PC-3 (cell line): ENCODE data around the gene ACAP1. TPM values are rescaled to one million over a fixed set of nuclear protein-coding genes. Genes with fewer than 3 reads are reported as not detected.

Experiments used
- ATAC-seq: fragments of 200-7000 bp; cut with Tn5 transposase; 2 replicates; pipeline ENCODE4 v1.9.1; 2020; ENCODE audit warnings: mild to moderate bottlenecking, moderate library complexity
- BruUV-seq: library from RNA; stranded (reverse); fragments of 400-500 nt; replicated peaks from 2 replicates; lab custom pipeline; 2021; lab: Mats Ljungman, UMichigan
- CTCF ChIA-PET: fragments of 300-600 bp; sonication (Branson Sonifier 250); formaldehyde crosslinking; loops from one replicate; lab custom pipeline; 2022; ENCODE audit warnings: antibody characterized with exemption; lab: Charles Lee
- POLR2A ChIA-PET: fragments of 300-600 bp; sonication (Branson Sonifier 250); formaldehyde crosslinking; loops from one replicate; lab custom pipeline; 2022; ENCODE audit warnings: antibody characterized with exemption; ENCODE audit not compliant: unreplicated experiment; lab: Charles Lee
- DNase-seq: peaks from one replicate; pipeline ENCODE4 v3.0.0-alpha.2; 2015
- H2AFZ ChIP-seq: fragments of 300-600 bp; sonication (generic); 2 replicates; pipeline ENCODE4 v1.6.0; 2016; ENCODE audit warnings: antibody characterized with exemption, low read length
- H3F3A ChIP-seq: fragments of 300-600 bp; sonication (generic); one replicate; pipeline ENCODE4 v1.6.0; 2017; ENCODE audit warnings: antibody characterized with exemption, low read length, control low read depth, mild to moderate bottlenecking; ENCODE audit not compliant: unreplicated experiment
- H3K27ac ChIP-seq: fragments of 300-600 bp; sonication (generic); 2 replicates; pipeline ENCODE4 v1.5.1; 2016; ENCODE audit warnings: mild to moderate bottlenecking, low read length
- H3K27me3 ChIP-seq: fragments of 300-600 bp; sonication (generic); 2 replicates; pipeline ENCODE4 v1.6.1; 2016; ENCODE audit warnings: low read length, mixed read lengths
- H3K36me3 ChIP-seq: fragments of 300-600 bp; sonication (generic); 2 replicates; pipeline ENCODE4 v1.6.1; 2016; ENCODE audit warnings: low read depth, mixed run types, low read length, mixed read lengths
- H3K4me1 ChIP-seq: fragments of 300-600 bp; sonication (generic); 2 replicates; pipeline ENCODE4 v1.5.1; 2016; ENCODE audit warnings: low read length; ENCODE audit not compliant: insufficient read depth
- H3K4me2 ChIP-seq: fragments of 300-600 bp; sonication (generic); 2 replicates; pipeline ENCODE4 v1.6.0; 2016; ENCODE audit warnings: low read length
- H3K4me3 ChIP-seq: fragments of 300-600 bp; sonication (generic); 2 replicates; pipeline ENCODE4 v1.5.1; 2016; ENCODE audit warnings: mild to moderate bottlenecking, low read length, mixed read lengths
- H3K79me2 ChIP-seq: fragments of 300-600 bp; sonication (generic); 2 replicates; pipeline ENCODE4 v1.6.1; 2017; ENCODE audit warnings: low read length, mixed read lengths
- H3K9ac ChIP-seq: fragments of 300-600 bp; sonication (generic); 2 replicates; pipeline ENCODE4 v1.6.0; 2016; ENCODE audit warnings: mild to moderate bottlenecking, low read length
- H3K9me2 ChIP-seq: fragments of 300-600 bp; sonication (generic); replicated peaks from 2 replicates; pipeline ENCODE4 v1.6.1; 2016; ENCODE audit warnings: mixed run types, low read length, mixed read lengths
- H3K9me3 ChIP-seq: fragments of 300-600 bp; sonication (generic); 2 replicates; pipeline ENCODE4 v1.6.1; 2016; ENCODE audit warnings: low read length, mixed read lengths
- H4K20me1 ChIP-seq: fragments of 300-600 bp; sonication (generic); 2 replicates; pipeline ENCODE4 v1.6.1; 2016; ENCODE audit warnings: low read length, mixed read lengths
- CTCF ChIP-seq: fragments of 300-600 bp; sonication (generic); conservative IDR thresholded peaks from 2 replicates; pipeline ENCODE4 v1.5.1; 2017; ENCODE audit warnings: antibody characterized with exemption, low read depth, mild to moderate bottlenecking, low read length
- EZH2 ChIP-seq: fragments of 300-600 bp; sonication (generic); IDR thresholded peaks from one replicate; pipeline ENCODE4 v1.6.1; 2017; ENCODE audit warnings: antibody characterized with exemption, mild to moderate bottlenecking, low read length; ENCODE audit not compliant: unreplicated experiment
- EZH2phosphoT487 ChIP-seq: fragments of 300-600 bp; sonication (generic); IDR thresholded peaks from 2 replicates; pipeline ENCODE4 v1.6.1; 2018; ENCODE audit warnings: mild to moderate bottlenecking, antibody characterized with exemption, low read length, borderline replicate concordance
- intact Hi-C: fragments of 100-400 bp; cut with micrococcal nuclease; formaldehyde crosslinking; loops from 2 replicates; pipeline ENCODE4 v1.9.0; 2023
- total RNA-seq: library from RNA; depleted of rRNA; stranded (reverse); fragments of >200 nt; gene quantifications from 2 replicates; pipeline ENCODE4 v1.2.3, GENCODE V29; 2014

ACAP1 gene
- total RNA-seq, 1 experiment from 2014 or later = not detected

- intact Hi-C loops = loop anchor here (1.0 kb wide), 1 partner anchor 15 kb away; the partner anchor contains the start of gene SLC2A4
- Histone ChIP-seq H3K27ac (no peak overlapping the region), H3K9ac (no peak overlapping the region; the same call in 1 of the 2 replicates)
Measured at GRCh38 chr17:7296189-7296861, 40.0 kb upstream of the ACAP1 start.

GRCh38 chr17:7304179-7304578 is 32.1 kb upstream of the ACAP1 start:
- H3F3A ChIP-seq = no peaks in the 10 kb centered on the region
- ATAC-seq (no peak), DNase-seq (no peak)
- ChIA-PET CTCF (no interaction called here), POLR2A (no interaction called here)
- no peak overlapping the region for H3K9ac ChIP-seq
- peaks cover 2% of the 10 kb centered on the region for H4K20me1 ChIP-seq
- H3K27ac ChIP-seq = no peak overlapping the region
- intact Hi-C loops = no loop called here
- H2AFZ ChIP-seq = no peak overlapping the region
- BruUV-seq = no TSS peak
- H3K9me3 ChIP-seq = no peaks in the 10 kb centered on the region
- no peaks in the 10 kb centered on the region for H3K9me2 ChIP-seq
- H3K4me3 ChIP-seq = no peak overlapping the region
- no peak for TF ChIP-seq EZH2
- TF ChIP-seq CTCF = no peak
- no peak for TF ChIP-seq EZH2phosphoT487
- H3K4me1 ChIP-seq = peaks cover 5% of the 10 kb centered on the region; the same call in 1 of the 2 replicates
- H3K36me3 ChIP-seq = peaks cover 2% of the 10 kb centered on the region; the same call in 1 of the 2 replicates
- H3K27me3 ChIP-seq = no peaks in the 10 kb centered on the region
- peaks cover 18% of the 10 kb centered on the region for H3K79me2 ChIP-seq
- H3K4me2 ChIP-seq = no peak overlapping the region

More at GRCh38 chr17:7296189-7296861, 40.0 kb upstream of the ACAP1 start:
- peaks cover 7% of the 10 kb centered on the region; the same call in 1 of the 2 replicates for H3K4me1 ChIP-seq
- no peaks in the 10 kb centered on the region for H3K9me2 ChIP-seq
- H3K79me2 ChIP-seq = no peaks in the 10 kb centered on the region
- peak overlapping the region; percentile 77 for H3K4me2 ChIP-seq
- H3K36me3 ChIP-seq = no peaks in the 10 kb centered on the region
- ChIA-PET POLR2A (interaction anchor here (0.6 kb wide), 1 partner anchor 11 kb away, joined by 3 read pairs; no protein-coding TSS in a partner anchor), CTCF (interaction anchor here (0.6 to 1.5 kb wide), 5 partner anchors 10 to 251 kb away, joined by 3 to 14 read pairs (median 4); partner anchors contain the start of gene SLC2A4)
- no peaks in the 10 kb centered on the region for H3K9me3 ChIP-seq
- BruUV-seq = no TSS peak
- no peaks in the 10 kb centered on the region for H4K20me1 ChIP-seq
- no peaks in the 10 kb centered on the region for H3K27me3 ChIP-seq
- TF ChIP-seq EZH2 (no peak), CTCF (peak; percentile 86)
- H3K4me3 ChIP-seq = peak overlapping the region; percentile 46; the same call in 1 of the 2 replicates
- DNase-seq (peak; percentile 83), ATAC-seq (peak; percentile 78)
- H3F3A ChIP-seq = no peaks in the 10 kb centered on the region
- H2AFZ ChIP-seq = peak overlapping the region; percentile 74
